H1 (cell line): ENCODE measurements around the gene ABL1. TPM values are rescaled to one million over a fixed set of nuclear protein-coding genes. Genes with fewer than 3 reads are reported as not detected.

Experiments used
- CTCF ChIA-PET: fragments of 300-600 bp; sonication (Branson Sonifier 250); formaldehyde crosslinking; loops from one replicate; lab custom pipeline; 2021; ENCODE audit not compliant: partially characterized antibody; lab: Charles Lee
- POLR2A ChIA-PET: fragments of 300-600 bp; sonication (Branson Sonifier 250); formaldehyde crosslinking; loops from one replicate; lab custom pipeline; 2021; ENCODE audit warnings: inconsistent platforms; ENCODE audit not compliant: partially characterized antibody; lab: Charles Lee
- DNase-seq, 2 experiments: peaks; one replicate each; pipeline versions ENCODE4 v3.0.0 to v3.0.0-alpha.2; 2010 to 2022; ENCODE audit warnings: low spot score in 2 of 2, low read depth in 1 of 2, mixed read lengths in 1 of 2
- FAIRE-seq: peaks from 2 replicates; lab custom pipeline; 2011; peaks lifted over from hg19 to GRCh38; lab: Jason Lieb, UNC
- H2AFZ ChIP-seq: 2 replicates; pipeline ENCODE4 v1.8.1; 2012; ENCODE audit warnings: low read length, inconsistent platforms
- H2AK5ac ChIP-seq: 2 replicates; pipeline ENCODE4 v1.6.1; 2013; ENCODE audit warnings: low read depth, low read length
- H2BK120ac ChIP-seq: replicated peaks from 2 replicates; pipeline ENCODE3; 2013; ENCODE audit warnings: low read depth, low read length, inconsistent platforms
- H2BK12ac ChIP-seq: 2 replicates; pipeline ENCODE4 v1.6.1; 2013; ENCODE audit warnings: low read depth, low read length
- H2BK15ac ChIP-seq: 2 replicates; pipeline ENCODE4 v1.6.1; 2013; ENCODE audit warnings: low read length
- H2BK20ac ChIP-seq: 2 replicates; pipeline ENCODE4 v1.6.1; 2013; ENCODE audit warnings: low read length
- H2BK5ac ChIP-seq: 2 replicates; pipeline ENCODE4 v1.6.1; 2013; ENCODE audit warnings: low read depth, low read length
- H3K14ac ChIP-seq: 2 replicates; pipeline ENCODE4 v1.6.1; 2013; ENCODE audit warnings: inconsistent platforms; ENCODE audit not compliant: insufficient read length
- H3K18ac ChIP-seq: 2 replicates; pipeline ENCODE4 v1.6.1; 2013; ENCODE audit warnings: low read length; ENCODE audit errors: extremely low read depth
- H3K23ac ChIP-seq: 2 replicates; pipeline ENCODE4 v1.6.1; 2013; ENCODE audit warnings: inconsistent platforms; ENCODE audit not compliant: insufficient read length
- H3K23me2 ChIP-seq: 2 replicates; pipeline ENCODE4 v1.6.1; 2013; ENCODE audit warnings: low read depth, low read length
- H3K27ac ChIP-seq: 2 replicates; pipeline ENCODE4 v1.6.1; 2011; ENCODE audit warnings: low read depth, low read length, inconsistent platforms
- H3K27me3 ChIP-seq, 4 experiments: replicated peaks in 1 of 4; 1 replicate in 1 of 4; 2 replicates in 3 of 4; pipeline versions ENCODE4 v1.6.1 to v1.8.1; 2011 to 2013; ENCODE audit warnings: low read length in 3 of 4, mild to moderate bottlenecking in 3 of 4, inconsistent platforms in 2 of 4, mixed read lengths in 2 of 4, moderate library complexity in 1 of 4; ENCODE audit not compliant: control insufficient read depth in 3 of 4, insufficient read depth in 3 of 4; ENCODE audit errors: extremely low read depth in 1 of 4
- H3K36me3 ChIP-seq, 4 experiments: 2 replicates each; pipeline versions ENCODE4 v1.6.1 to v1.8.1; 2011 to 2013; ENCODE audit warnings: mild to moderate bottlenecking in 4 of 4, low read length in 3 of 4, moderate library complexity in 2 of 4, control low read depth in 1 of 4, inconsistent platforms in 1 of 4; ENCODE audit not compliant: insufficient read depth in 4 of 4, control insufficient read depth in 2 of 4
- H3K4ac ChIP-seq: replicated peaks from 2 replicates; pipeline ENCODE3; 2013; ENCODE audit warnings: low read length, low read depth, mixed read lengths, inconsistent platforms; ENCODE audit not compliant: insufficient read length
- H3K4me1 ChIP-seq, 4 experiments: replicated peaks in 1 of 4; 1 replicate in 1 of 4; 2 replicates in 3 of 4; pipeline versions ENCODE4 v1.6.1 to v1.8.1; 2011 to 2013; ENCODE audit warnings: low read length in 3 of 4, inconsistent platforms in 2 of 4, mixed read lengths in 1 of 4; ENCODE audit not compliant: insufficient read depth in 4 of 4, control insufficient read depth in 3 of 4
- H3K4me2 ChIP-seq, 2 experiments: 2 replicates each; pipeline versions ENCODE4 v1.6.1 to v1.8.1; 2011 to 2013; ENCODE audit warnings: low read depth in 2 of 2, low read length in 2 of 2, control low read depth in 1 of 2, inconsistent platforms in 1 of 2, mild to moderate bottlenecking in 1 of 2; ENCODE audit not compliant: insufficient read depth in 1 of 2
- H3K4me3 ChIP-seq, 4 experiments: fragments of 200-600, 300-600 bp in 1 of 4; sonication (generic), shearing (Covaris generic), sonication (Bioruptor Twin) in 1 of 4; 2 replicates each; pipeline versions ENCODE4 v1.5.1 to v1.8.1; 2011 to 2016; ENCODE audit warnings: low read length in 4 of 4, low read depth in 3 of 4, control low read depth in 2 of 4, inconsistent platforms in 2 of 4, mild to moderate bottlenecking in 2 of 4, mixed read lengths in 1 of 4, moderate library complexity in 1 of 4; ENCODE audit not compliant: insufficient read depth in 2 of 4; ENCODE audit errors: extremely low read depth in 1 of 4
- H3K56ac ChIP-seq: replicated peaks from 2 replicates; pipeline ENCODE3; 2013; ENCODE audit warnings: low read depth, mild to moderate bottlenecking, mixed read lengths, low read length, inconsistent platforms; ENCODE audit not compliant: insufficient read length
- H3K79me1 ChIP-seq: 2 replicates; pipeline ENCODE4 v1.6.1; 2013; ENCODE audit warnings: low read depth, low read length, control low read depth
- H3K79me2 ChIP-seq, 2 experiments: 2 replicates each; pipeline versions ENCODE4 v1.6.1 to v1.8.1; 2012 to 2013; ENCODE audit warnings: low read length in 2 of 2, mild to moderate bottlenecking in 2 of 2, inconsistent platforms in 1 of 2; ENCODE audit not compliant: insufficient read depth in 2 of 2, control insufficient read depth in 1 of 2
- H3K9ac ChIP-seq, 4 experiments: replicated peaks in 1 of 4; 1 replicate in 1 of 4; 2 replicates in 3 of 4; pipeline versions ENCODE4 v1.6.1 to v1.8.1; 2011 to 2013; ENCODE audit warnings: low read depth in 3 of 4, low read length in 3 of 4, control low read depth in 2 of 4, mild to moderate bottlenecking in 2 of 4, moderate library complexity in 2 of 4, inconsistent platforms in 1 of 4; ENCODE audit errors: extremely low read depth in 1 of 4
- H3K9me3 ChIP-seq, 2 experiments: 2 replicates each; pipeline versions ENCODE4 v1.6.1 to v1.8.1; 2012 to 2013; ENCODE audit warnings: mild to moderate bottlenecking in 2 of 2, moderate library complexity in 2 of 2, control low read depth in 1 of 2, inconsistent platforms in 1 of 2, low read depth in 1 of 2, low read length in 1 of 2, mixed read lengths in 1 of 2; ENCODE audit not compliant: insufficient read depth in 2 of 2
- H4K20me1 ChIP-seq, 2 experiments: replicated peaks in 1 of 2; 2 replicates each; pipeline versions ENCODE3 to v1.8.1; 2011 to 2013; ENCODE audit warnings: inconsistent platforms in 2 of 2, low read length in 2 of 2, mild to moderate bottlenecking in 1 of 2; ENCODE audit not compliant: insufficient read depth in 2 of 2, control insufficient read depth in 1 of 2
- H4K5ac ChIP-seq: 2 replicates; pipeline ENCODE4 v1.6.1; 2013; ENCODE audit warnings: low read length, low read depth, mixed read lengths, inconsistent platforms; ENCODE audit not compliant: insufficient read length
- H4K8ac ChIP-seq: 2 replicates; pipeline ENCODE4 v1.8.0; 2013; ENCODE audit warnings: mild to moderate bottlenecking, moderate library complexity, low read length, inconsistent platforms; ENCODE audit not compliant: insufficient read depth; ENCODE audit errors: extremely low read depth
- H4K91ac ChIP-seq: replicated peaks from 2 replicates; pipeline ENCODE3; 2013; ENCODE audit warnings: low read length, mixed read lengths, inconsistent platforms; ENCODE audit not compliant: insufficient read length
- ASH2L ChIP-seq: fragments of 200-600, 300-600 bp; sonication (generic); IDR thresholded peaks from one replicate; pipeline ENCODE4 v1.7.1; 2017; ENCODE audit warnings: low read length
- ATF2 ChIP-seq: IDR thresholded peaks from 2 replicates; pipeline ENCODE4 v1.6.1; 2012; ENCODE audit warnings: low read length, inconsistent platforms
- CREB1 ChIP-seq: IDR thresholded peaks from 2 replicates; pipeline ENCODE4 v1.6.1; 2012; ENCODE audit warnings: inconsistent platforms
- EP300 ChIP-seq, 2 experiments: IDR thresholded peaks; 1 replicate in 1 of 2; 2 replicates in 1 of 2; pipeline ENCODE4 v1.6.1; 2011 to 2012; ENCODE audit warnings: low read depth in 2 of 2, low read length in 2 of 2, mild to moderate bottlenecking in 2 of 2, borderline replicate concordance in 1 of 2, inconsistent platforms in 1 of 2, moderate library complexity in 1 of 2
- GABPA ChIP-seq: IDR thresholded peaks from 2 replicates; pipeline ENCODE4 v1.6.1; 2011; ENCODE audit warnings: mild to moderate bottlenecking, low read length, moderate library complexity, borderline replicate concordance; ENCODE audit not compliant: insufficient read depth
- JUN ChIP-seq: IDR thresholded peaks from 2 replicates; pipeline ENCODE4 v1.6.1; 2011; ENCODE audit warnings: low read depth, mild to moderate bottlenecking, improper control_type of control experiment, low read length
- MAX ChIP-seq: IDR thresholded peaks from 2 replicates; pipeline ENCODE4 v1.6.1; 2012; ENCODE audit warnings: inconsistent platforms
- RAD21 ChIP-seq, 2 experiments: IDR thresholded peaks in 1 of 2; conservative IDR thresholded peaks in 1 of 2; 2 replicates each; pipeline ENCODE4 v1.6.1; 2011; ENCODE audit warnings: low read depth in 2 of 2, low read length in 2 of 2, improper control_type of control experiment in 1 of 2, inconsistent platforms in 1 of 2, mild to moderate bottlenecking in 1 of 2, moderate library complexity in 1 of 2
- SP2 ChIP-seq: IDR thresholded peaks from 2 replicates; pipeline ENCODE4 v1.6.1; 2012; ENCODE audit warnings: mild to moderate bottlenecking, low read length, inconsistent platforms
- TAF7 ChIP-seq: optimal IDR thresholded peaks from 2 replicates; pipeline ENCODE3; 2011; ENCODE audit warnings: low read depth, mild to moderate bottlenecking, inconsistent platforms, low read length, moderate library complexity, borderline replicate concordance
- WGBS, 2 experiments: shearing (Covaris generic) in 1 of 2; methylation state at CpG; one replicate each; pipeline versions ENCODE4 v1.1.6 to v1.1.7; 2013 to 2015; ENCODE audit warnings: low lambda C conversion rate in 2 of 2, mixed read lengths in 2 of 2, inconsistent platforms in 1 of 2, low coverage in 1 of 2, missing lambda C conversion rate in 1 of 2; ENCODE audit not compliant: insufficient replicate concordance in 2 of 2, insufficient coverage in 1 of 2, insufficient read length in 1 of 2; ENCODE audit errors: extremely low coverage in 1 of 2, missing lambda C conversion rate in 1 of 2; 5-methylcytosine and 5-hydroxymethylcytosine counted together
- polyA plus RNA-seq, 7 experiments: library from polyadenylated mRNA; depleted of rRNA in 3 of 7; stranded (reverse) in 5 of 7; unstranded in 2 of 7; fragments of >200 nt in 5 of 7; fragments of 200-250 nt in 2 of 7; gene quantifications; 1 replicate in 5 of 7; 2 replicates in 1 of 7; 4 replicates in 1 of 7; pipeline versions ENCODE4 v1.2.1 to v1.2.3, GENCODE V29; 2011 to 2013; ENCODE audit warnings: missing spikeins in 2 of 7, mixed read lengths in 2 of 7
- total RNA-seq: library from RNA; stranded (reverse); fragmentation: NEBNext Ultra II Directional; extraction: Animal tissue kit (Norgen Biotek cat#: 25700); gene quantifications from 2 replicates; pipeline ENCODE4 v1.2.1, GENCODE V29; 2021

ABL1 gene
- total and polyA plus RNA-seq, 2 of the 8 experiments (the other 6 are each of a cell fraction or from before 2014, with no cell fraction given): 35.3 to 104 TPM

DNA sequence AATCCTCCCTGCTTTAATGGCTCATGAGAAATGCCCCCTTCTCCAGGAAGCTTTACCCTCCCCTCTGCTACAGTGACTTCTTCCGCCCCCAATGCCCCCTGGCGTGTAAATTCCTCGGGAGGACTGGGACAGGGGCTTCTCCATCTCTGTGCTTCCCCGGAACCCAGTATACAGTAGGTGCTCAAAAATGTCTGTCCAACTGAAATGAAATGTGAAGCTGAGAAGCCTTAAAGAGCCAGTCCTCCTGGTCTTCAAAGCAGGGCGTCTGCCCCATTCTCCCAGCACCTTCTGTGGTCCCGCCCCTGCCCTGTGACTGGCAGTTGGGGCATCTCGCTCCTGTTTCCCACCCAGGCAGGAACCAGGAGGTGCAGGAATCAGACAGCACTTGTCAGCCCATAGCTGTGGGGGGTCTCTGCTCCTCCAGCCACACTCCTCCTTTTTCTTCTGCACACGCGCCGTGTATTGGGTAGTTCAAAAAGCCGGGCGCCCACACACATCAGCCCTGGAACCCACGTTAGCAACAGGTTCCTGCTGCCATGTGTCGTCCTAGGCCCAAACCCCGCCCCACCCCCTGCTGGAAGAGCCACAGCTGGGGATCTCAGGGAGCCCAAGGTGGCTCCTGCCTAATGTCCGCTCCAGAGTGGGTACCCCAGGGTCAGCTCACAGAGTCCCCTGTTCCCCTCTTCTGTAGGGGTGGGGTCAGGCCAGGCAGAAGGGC lies 88.0 kb downstream of the ABL1 start:
- no peak overlapping the region for H3K27ac ChIP-seq
- CTCF ChIA-PET: interaction anchor here (0.8 to 3.9 kb wide), 5 partner anchors 10 to 449 kb away, joined by 3 to 16 read pairs (median 3); no protein-coding TSS in a partner anchor
- POLR2A ChIA-PET: interaction anchor here (0.9 to 1.9 kb wide), 4 partner anchors 10 to 57 kb away, joined by 3 to 9 read pairs (median 4); no protein-coding TSS in a partner anchor
- TF ChIP-seq ASH2L (no peak), MAX (no peak), CREB1 (no peak), GABPA (no peak), JUN (no peak), RAD21 (IDR thresholded peaks at IDR 0.05 in 1 of 2, conservative IDR thresholded peaks at IDR 0.05 in 1 of 2; ENCODE audit: low read depth in 2 of 2, low read length in 2 of 2) (no peak), SP2 (no peak), EP300 (IDR thresholded peaks at IDR 0.05; ENCODE audit: borderline replicate concordance in 1 of 2, low read depth in 2 of 2, low read length in 2 of 2) (no peak), ATF2 (no peak), TAF7 (no peak)

More for the DNA sequence above, 88.0 kb downstream of the ABL1 start:
- FAIRE-seq (no peak), DNase-seq (no peak)
- Histone ChIP-seq H2AFZ (no peak overlapping the region), H3K9me3 (no peaks in the 10 kb centered on the region), H3K14ac (no peak overlapping the region), H3K9ac (no peak overlapping the region), H3K23me2 (no peaks in the 10 kb centered on the region), H2BK15ac (peak overlapping the region; percentile 36; the same call in 1 of the 2 replicates), H3K79me1 (no peaks in the 10 kb centered on the region), H3K4ac (no peak overlapping the region), H3K56ac (no peak overlapping the region), H3K36me3 (no peaks in the 10 kb centered on the region), H4K5ac (no peak overlapping the region), H3K4me2 (no peak overlapping the region), H2BK20ac (no peak overlapping the region), H4K91ac (no peak overlapping the region), H3K4me3 (no peak overlapping the region), H3K4me1 (peaks cover 0 to 14% (median 2%) of the 10 kb centered on the region in 4 experiments; a peak in 5 of 7 replicates), H3K79me2 (no peaks in the 10 kb centered on the region), H3K18ac (no peak overlapping the region), H2AK5ac (no peak overlapping the region), H2BK12ac (no peak overlapping the region), H4K8ac (no peak overlapping the region), H4K20me1 (no peaks in the 10 kb centered on the region), H3K27me3 (no peaks in the 10 kb centered on the region; a peak in 1 of 7 replicates), H2BK120ac (no peak overlapping the region), H2BK5ac (no peak overlapping the region), H3K23ac (no peak overlapping the region)
- 81% methylated on average over 16 of the region's 16 CpGs; no CpG with 5 or more reads in 1 of the 2 experiments for WGBS, 2 experiments
